HG03565 (cell line): ENCODE results near the gene ATP4B.

Source experiments
- ATAC-seq: cut with Tn5 transposase; IDR thresholded peaks from one replicate; pipeline ENCODE4 v1.9.1; 2021; ENCODE audit warnings: mild to moderate bottlenecking, moderate library complexity; ENCODE audit not compliant: unreplicated experiment

ATP4B gene

DNA sequence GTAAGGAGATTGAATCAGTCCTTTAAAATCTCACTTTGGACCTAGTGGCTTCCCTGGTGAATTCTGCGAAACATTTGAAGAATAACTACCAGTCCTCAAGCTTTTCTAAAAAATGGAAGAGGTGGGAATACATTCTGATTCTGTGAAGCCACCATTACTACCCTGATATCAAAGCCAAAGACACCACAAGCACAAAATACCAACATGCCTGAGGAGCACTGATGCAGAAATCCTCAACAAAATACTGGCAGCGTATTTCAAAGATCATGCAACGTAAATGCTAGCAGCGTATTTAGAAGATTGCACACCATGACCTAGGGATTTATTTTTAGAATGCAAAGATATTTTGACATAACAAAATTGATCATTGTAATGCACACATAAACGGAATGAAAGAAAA, 14.4 kb downstream of the ATP4B start:
- no peak for ATAC-seq

DNA sequence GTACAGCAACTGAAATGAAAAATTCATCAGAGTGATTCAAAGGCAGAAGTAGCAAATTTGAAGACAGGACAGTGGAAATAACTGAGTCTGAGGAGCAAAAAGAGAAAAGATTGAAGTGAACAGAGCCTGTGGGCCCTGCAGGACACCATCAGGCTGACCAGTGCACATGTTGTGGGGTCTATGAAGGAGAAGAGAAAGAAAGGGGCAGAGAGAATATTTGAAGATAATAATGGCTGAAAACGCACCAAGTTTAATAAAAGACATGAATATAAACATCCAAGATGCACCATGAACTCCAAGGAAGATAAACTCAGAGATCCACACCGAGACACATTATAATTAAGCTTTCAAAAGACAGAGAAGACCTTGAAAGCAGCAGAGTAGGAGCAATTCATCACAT, 15.4 kb downstream of the ATP4B start:
- ATAC-seq: no peak

DNA sequence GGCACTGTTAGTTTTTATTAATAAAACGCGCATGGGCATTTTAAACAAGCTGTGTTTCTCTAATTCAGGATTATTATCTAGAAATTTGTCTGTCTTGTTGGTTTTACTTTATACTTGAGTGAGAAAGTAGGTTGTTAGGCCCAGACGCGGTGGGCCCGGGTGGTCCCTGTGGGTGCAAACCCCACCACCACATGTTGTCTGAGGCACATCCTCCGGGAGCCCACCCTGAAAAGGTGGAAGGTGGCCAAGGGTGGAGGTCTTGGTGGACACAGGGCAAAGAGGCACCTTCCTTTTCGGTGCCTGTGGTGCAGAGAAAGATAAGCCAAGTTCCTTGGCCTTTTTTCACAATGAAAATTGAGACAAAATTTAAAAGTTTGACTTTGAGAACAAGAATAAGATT, 16.6 kb downstream of the ATP4B start:
- no peak for ATAC-seq

DNA sequence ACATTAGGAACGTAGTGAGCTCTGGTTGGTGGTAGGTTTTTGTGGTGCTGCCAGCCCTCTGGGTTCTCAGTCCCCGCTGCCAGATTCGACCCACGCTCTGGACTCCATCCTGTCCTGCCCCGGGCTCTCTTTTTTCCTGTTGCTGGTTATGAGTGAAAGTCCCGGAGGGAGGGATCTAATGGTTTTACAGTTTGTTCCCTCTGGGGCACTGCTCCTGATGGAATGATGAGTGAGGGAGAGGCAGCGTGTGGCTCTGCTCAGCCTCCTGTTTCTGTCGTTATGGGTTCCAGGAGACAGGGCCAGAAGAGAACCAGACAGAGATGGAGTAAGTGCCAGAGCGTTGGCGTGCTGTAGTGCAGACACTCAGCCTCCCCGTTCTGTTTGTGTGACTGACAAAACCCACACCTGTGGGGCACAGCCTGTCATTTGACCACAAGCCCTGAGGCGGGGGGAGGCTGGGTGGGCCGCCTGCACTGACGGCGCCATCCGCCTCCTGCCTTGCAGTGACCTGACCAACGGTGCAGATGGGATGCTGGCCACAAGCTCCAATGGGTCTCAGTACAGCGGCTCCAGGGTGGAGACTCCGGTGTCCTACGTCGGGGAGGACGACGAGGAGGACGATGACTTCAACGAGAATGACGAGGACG, 18.3 kb downstream of the ATP4B start:
- no peak for ATAC-seq

DNA sequence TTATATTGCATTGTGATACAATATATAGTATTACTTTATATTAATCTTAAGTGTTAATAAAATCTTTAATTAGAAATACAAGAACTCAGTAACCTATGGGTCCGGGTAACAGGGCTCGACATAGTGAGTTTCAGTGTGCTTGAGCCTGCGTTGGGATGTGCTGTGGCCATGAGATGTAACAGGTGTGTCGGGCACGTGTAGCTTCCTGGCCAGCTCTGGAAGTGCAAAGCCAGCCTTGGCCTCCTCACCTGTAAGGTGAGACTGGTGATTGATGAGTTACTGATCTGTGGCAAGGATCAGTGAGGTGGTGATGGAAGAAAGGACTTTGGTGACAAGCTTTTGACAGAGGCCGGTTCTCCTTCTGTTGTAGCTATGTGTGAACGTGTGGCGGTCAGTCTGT, 19.2 kb downstream of the ATP4B start:
- no peak for ATAC-seq

DNA sequence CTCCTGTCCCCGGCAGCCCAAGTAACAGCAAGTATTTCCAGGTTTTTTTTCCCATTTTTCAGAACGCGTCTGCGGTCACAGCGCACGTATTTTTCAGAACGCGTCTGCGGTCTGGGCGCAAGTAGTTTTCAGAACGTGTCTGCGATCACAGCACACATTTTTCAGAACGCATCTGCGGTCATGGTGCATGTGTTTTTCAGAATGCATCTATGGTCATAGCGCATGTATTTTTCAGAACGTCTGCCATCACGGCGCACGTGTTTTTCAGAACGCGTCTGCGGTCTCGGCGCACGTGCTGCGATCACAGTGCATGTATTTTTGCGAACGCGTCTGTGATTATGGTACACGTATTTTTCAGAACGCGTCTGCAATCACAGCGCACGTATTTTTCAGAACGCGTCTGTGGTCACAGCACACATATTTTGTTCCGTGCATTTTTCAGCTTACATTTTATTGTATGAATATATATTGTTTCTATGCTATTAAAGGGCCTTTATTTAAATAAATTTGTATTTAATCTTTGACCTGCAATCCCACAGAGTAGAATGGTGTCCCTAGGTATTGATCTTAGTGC, 19.7 kb downstream of the ATP4B start:
- no peak for ATAC-seq

DNA sequence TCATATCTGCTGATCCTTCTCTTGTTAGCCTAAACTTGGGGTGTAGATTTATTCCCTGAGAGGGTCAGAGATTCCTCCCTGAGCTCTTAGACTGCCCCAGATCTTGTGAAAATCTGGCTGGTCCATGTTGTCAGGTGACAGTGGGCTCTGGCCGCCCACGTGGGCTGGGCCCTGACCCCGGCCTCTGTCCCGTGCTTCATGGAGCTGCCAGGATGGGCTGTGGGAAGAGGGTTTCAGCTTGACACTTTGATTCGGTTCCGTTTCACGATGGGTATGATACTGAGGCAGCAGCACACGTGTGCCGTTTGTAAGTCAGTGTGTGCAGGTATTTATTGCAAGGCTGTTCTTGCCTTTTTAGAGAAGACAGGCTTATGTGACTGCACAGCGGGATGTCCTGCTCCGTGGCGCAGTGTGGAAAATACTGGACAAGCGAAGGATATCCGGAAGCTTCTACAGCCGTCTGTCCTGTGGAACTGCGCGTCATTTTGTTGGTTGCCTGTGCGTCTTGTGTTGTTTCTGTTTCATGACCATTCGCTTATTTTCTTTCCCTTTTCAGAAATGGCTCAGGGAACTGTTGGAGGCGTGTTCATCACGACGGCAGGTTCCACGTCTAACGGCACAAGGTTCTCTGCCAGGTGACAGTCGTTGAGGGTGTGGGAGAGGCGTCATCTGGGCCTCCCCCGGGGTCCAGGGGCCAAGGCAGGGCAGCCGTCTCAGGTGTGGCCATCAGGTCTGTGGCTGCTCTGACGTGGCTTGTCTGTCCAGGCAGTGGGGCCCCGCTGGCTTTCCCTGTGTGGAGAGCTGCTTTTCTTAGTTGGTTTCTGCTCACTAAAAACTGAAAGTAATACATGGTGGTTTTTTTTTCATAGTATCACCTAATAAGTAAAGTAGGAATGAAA, 20.5 kb downstream of the ATP4B start:
- no peak for ATAC-seq

DNA sequence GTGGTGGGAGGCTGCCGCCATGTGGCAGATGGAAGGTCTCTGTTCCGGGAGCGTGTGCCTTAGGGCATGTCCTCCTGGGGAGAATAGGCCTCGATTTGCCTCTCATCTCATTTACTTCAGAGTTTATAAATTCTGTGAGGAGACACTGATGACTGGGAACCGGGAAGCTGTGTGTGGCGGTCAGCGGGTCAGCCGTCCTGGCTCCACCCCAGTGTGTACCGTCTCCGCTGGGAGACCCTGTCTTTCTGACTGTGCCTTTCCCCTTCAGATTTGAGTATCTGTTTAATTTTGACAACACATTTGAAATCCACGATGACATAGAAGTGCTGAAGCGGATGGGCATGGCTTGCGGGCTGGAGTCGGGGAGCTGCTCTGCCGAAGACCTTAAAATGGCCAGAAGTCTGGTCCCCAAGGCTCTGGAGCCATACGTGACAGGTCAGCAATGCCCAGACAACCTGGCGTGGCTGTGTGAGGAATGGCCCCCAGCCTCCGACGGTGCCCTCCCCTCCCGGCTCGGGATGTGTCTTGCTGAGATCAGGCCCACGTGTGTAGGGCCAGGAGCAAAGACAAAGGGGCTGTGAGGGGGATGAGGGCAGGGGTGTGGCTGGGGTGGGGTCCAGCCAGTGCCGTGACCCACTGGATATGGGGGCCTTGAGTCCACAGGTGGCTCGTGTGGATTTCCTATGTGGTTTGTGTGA, 21.6 kb downstream of the ATP4B start:
- ATAC-seq: no peak

DNA sequence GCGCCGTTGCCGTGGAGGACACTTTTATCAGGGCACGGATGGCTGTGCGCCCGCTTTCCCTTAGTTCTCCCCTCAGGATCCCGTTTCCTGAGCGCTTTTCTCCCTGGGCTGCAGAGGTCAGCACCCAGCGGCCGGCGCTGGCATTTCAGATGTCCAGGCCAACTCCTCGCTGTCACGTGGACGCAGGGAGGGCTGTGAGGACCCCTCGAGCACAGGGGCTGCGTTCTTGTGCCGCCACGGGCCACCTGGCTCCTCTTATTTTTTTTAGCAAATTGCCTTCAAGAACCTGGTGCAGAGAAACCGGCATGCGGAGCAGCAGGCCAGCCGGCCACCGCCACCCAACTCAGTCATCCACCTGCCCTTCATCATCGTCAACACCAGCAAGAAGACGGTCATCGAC, 22.3 kb downstream of the ATP4B start:
- no peak for ATAC-seq

DNA sequence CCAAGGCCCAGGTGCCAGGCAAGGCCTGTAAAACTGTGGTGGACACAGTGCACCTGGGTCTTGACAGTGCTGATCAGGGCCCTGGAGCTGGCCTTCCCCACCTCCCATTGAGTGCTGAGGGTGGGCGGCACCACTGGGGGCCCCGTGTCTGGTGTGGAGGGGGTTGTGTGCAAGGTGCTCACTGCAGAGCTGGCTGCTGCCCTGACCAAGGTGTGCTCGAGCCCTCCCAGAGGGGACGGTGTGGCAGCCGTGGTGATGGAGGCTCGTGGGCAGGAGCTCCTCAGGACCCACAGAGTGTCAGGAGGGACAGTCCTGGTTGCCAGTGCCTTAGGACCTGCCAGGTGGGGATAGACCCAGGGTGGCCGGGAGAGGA, 23.0 kb downstream of the ATP4B start:
- ATAC-seq: no peak

DNA sequence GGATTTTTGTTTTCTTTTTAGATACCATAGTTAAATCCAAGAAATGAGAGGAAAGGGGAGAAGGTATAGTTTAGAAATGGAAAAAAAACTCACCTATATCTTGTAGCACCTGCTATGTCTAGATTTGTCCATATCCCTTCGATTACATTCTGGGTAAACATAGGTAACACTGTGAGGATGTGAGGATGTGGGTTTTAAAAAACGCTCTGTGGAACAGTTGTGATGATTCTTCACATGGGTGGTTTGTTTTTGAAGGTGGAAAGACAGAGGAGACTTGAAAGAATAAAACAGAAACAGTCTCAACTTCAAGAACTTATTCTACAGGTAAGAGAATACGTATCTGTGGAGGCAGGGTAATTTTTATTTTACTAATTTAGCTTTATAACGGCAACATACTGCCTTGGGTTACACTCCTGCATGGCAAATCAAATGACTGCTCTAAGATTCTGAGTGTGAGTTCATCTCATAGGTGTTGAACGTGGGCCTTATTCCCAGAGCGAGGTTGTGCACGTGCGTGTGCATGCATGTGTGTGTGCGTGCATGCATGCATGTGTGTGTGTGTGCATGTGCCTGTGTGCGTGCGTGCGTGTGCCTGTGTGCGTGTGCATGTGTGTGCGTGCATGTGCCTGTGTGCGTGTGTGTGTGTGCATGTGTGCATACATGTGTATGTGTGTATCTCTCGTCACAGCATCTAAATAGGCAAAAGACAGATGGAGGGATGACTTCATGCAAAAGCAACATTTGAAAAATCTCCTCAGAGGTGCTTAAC, 23.5 kb downstream of the ATP4B start:
- no peak for ATAC-seq

DNA sequence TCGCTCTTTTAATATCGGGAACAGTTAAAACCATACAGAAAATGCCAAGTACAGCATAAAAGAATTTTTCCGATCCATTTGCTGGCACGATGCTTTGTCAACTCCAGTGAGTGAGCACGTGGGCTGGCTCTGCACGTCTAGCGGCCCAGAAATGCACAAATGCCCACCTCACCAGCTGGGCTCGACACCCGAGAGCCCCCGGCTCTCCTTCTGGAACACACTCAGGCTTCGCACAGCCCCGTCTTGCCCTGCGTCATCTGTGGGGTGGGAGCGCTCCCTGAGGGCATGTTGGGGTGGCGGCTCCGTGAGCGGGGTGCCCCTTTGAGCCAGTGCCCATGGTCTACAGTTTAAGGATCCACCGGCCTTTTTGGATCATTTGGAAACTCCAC, 24.5 kb downstream of the ATP4B start:
- no peak for ATAC-seq

DNA sequence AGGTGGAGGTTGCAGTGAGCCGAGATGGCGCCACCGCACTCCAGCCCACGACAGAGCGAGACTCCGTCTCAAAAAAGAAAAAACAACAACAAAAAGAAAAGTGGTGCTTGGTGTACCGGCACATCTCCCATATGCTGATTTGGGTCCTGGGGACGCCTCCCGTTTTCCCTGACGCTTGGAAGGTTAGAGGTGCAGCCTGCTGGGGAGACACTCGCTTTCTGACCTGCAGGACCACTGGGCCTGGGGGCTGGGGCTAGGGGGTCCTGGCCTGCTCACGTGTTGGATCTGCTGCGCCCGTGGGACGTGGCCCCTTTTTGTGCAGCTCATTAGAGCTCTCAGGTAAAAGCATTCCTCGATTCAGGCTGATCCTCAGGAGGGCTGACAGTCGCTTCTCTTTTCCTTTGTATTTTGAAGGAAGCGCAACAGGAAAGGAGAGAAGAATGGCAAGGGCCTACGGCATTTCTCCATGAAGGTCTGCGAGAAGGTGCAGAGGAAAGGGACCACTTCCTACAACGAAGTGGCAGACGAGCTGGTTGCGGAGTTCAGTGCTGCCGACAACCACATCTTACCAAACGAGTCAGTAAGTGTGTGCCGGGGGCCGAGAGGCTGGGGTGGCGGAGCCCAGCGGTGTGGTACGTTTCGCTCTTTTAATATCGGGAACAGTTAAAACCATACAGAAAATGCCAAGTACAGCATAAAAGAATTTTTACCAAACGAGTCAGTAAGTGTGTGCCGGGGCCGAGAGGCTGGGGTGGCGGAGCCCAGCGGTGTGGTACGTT, 25.1 kb downstream of the ATP4B start:
- ATAC-seq: no peak

DNA sequence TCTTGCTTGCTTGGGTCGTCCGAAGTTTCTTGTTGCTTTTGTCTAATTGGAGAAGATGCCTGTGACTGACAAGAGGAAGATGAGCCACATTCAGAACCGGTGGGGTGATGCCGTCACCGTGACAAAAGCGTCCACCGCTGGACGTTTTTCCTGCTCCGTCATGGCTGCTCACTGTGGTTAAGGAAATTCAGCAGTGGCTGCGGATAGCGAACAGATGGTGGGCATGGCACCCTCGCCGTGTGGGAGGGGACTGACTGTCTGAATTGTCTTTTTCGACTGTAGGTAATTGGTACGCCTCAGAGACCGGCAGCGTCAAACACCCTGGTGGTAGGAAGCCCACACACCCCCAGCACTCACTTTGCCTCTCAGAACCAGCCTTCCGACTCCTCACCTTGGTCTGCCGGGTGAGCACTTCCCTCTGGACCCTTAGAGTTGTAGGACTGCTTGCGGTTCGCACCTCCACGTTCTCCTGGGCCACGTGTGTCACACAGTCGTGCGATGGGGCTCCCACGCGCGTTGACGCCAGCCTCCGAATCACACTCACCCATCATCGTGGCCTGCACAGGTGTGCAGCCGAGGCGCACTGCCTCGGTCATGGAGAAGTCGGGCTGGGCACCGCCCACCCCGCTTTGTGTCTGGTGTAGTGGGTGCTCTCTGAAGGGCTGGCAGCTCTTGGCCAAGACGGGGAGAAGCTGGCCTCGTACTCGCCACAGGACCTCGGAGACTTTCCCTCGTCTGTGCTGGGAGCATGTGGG, 26.5 kb downstream of the ATP4B start:
- no peak for ATAC-seq

DNA sequence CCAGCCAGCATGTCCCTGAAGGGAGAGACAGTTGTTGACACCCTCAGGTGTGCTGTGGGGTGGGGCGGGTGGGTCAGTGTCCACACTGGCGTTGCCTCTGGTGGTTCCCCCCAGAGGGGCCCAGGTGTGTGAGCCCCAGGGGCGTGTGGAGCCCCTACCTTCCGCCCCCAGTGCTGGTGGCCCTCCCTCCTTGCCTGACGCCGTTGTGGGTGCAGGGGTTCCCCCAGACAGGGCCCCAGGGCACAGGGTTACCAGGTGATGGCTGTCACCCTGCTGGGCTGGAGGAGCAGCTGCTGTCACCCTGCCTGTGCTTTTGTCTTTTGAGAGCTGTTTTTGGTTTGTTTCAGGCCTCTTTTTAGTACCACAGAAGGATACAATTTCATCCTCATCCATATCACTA, 27.2 kb downstream of the ATP4B start:
- ATAC-seq: no peak

DNA sequence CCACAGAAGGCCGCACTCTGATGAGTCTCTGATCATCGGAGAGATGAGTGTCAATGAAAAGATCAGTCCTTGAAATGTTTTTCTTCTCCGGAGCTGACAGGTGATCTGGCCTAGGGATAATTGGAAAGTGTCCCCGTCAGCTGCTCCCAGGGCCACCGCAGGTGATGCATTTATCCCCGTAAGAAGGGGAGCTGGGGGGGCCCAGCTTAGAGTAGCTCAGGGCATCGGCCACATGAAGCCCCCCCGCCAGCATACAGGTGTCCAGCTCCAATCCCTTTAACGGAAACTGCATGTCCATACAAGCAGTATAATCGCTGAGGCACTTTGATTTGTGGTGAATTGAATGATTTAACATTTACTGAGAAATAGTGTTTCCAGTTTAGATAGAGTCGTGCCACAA, 27.7 kb downstream of the ATP4B start:
- no peak for ATAC-seq

DNA sequence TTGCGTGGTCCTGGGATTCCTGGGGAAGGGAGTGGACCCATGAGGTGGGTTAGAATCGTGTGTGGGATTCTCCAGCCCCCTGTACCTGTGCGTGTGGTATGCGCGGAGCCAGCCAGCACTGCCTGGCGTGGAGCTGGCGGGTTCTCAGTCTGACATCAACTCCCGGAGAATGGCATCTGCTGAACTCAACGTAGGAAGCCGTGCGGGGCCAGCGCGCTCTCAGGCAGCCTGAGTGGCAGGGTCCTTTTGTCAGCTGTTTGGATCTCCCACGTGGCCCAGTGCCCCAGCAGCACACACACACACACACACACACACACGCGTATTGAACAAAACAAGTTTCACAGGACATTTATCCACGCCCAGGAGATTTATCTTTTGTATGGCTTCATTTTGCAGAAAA, 28.1 kb downstream of the ATP4B start:
- ATAC-seq: no peak

DNA sequence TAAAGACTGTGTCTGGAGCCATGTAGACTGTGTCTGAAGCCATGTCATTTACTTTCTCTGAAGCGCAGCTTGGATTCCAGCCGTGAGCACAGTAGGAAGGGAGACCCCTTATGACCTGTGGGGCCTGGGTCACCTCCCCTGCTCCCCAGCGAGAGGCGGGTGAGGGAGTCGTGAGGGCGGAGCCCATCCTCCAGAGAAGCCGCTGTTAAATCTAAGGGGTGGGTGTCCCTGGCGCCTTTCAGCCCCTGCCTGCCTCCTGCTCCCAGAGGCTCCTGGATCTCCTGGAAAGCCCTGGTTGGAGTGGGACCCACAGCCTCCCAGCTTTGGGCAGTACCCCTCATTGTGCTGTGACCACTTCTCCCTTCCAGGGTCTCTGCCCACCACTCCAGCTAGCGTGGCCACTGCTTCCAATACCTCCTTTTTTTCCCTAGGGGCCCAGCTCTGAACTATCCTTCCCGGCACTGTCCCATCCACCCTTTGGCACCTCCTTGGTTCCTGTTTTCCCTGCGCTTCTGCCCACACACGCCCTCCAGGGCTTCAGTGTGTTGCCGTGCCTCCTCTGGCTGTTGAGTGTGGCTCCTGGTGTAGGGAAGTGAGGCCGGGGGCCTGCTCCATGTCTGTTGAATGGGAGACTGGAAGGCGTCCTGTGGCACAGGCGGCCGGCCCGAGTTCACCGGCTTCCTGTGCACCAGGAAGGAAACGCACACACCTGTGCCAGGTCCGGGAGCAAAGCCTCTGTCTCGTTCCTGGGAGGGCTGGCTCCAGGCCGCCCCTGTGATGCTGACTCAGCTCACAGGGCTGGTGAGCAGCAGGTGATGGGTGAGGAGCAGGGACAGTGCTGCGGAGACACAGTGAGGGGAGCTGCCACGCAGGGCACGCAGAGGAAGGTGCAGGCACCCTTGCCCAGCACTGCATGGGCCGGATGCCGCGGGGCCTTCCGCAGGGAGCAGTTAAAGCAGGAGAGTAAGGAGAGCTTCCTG, 29.4 kb downstream of the ATP4B start:
- ATAC-seq: no peak
